ENCODE results near the gene ABRAXAS1. TPM values are rescaled to one million over a fixed set of nuclear protein-coding genes. Genes with fewer than 3 reads are reported as not detected.

The ABRAXAS1 gene
- total and polyA plus RNA-seq, 2 of the 4 experiments (the other 2 are of a cell fraction), result 4.1 to 8.4 TPM

- Histone ChIP-seq H3K27me3 (ENCODE audit: control insufficient read depth, insufficient read depth, low read length) (peaks cover 4% of the 10 kb centered on the region), H3K23ac (ENCODE audit: low read depth, low read length) (no peak overlapping the region), H3K56ac (ENCODE audit: extremely low read depth, insufficient read depth, low read length) (no peak overlapping the region), H3K9ac (ENCODE audit: low read depth, low read length) (no peak overlapping the region), H3K79me1 (ENCODE audit: low read depth in 1 of 2, low read length in 2 of 2) (no peaks in the 10 kb centered on the region), H4K5ac (ENCODE audit: low read depth, low read length) (no peak overlapping the region), H3K4ac (ENCODE audit: low read depth, low read length) (no peak overlapping the region), H2AK5ac (ENCODE audit: low read depth, low read length) (no peak overlapping the region), H2AK9ac (replicated peaks; ENCODE audit: low read depth, low read length, poor library complexity) (no peak overlapping the region), H3K36me3 (ENCODE audit: control insufficient read depth, insufficient read depth, low read length) (no peaks in the 10 kb centered on the region), H3K4me1 (ENCODE audit: control insufficient read depth, insufficient read depth, low read length) (no peaks in the 10 kb centered on the region), H3K9me1 (ENCODE audit: insufficient read depth, low read length) (no peaks in the 10 kb centered on the region), H2BK120ac (ENCODE audit: low read depth, low read length) (no peak overlapping the region), H4K20me1 (ENCODE audit: insufficient read depth, low read length) (no peaks in the 10 kb centered on the region), H2AFZ (replicated peaks; ENCODE audit: low read length, poor library complexity) (no peak overlapping the region), H2BK5ac (ENCODE audit: low read depth, low read length, poor library complexity, severe bottlenecking) (no peak overlapping the region), H3K18ac (ENCODE audit: low read depth, low read length) (no peak overlapping the region), H4K91ac (ENCODE audit: insufficient read depth, low read depth, low read length) (no peak overlapping the region), H4K8ac (ENCODE audit: low read depth in 2 of 2, low read length in 2 of 2) (no peak overlapping the region), H3K14ac (replicated peaks; ENCODE audit: low read depth, low read length) (no peak overlapping the region), H3K9me3 (ENCODE audit: control insufficient read depth, insufficient read depth, low read length) (no peaks in the 10 kb centered on the region), H3K27ac (ENCODE audit: insufficient read depth, low read length) (no peak overlapping the region), H2BK20ac (ENCODE audit: low read depth, low read length) (no peak overlapping the region), H2BK15ac (ENCODE audit: low read depth, low read length) (no peak overlapping the region), H3K4me3 (ENCODE audit: insufficient read depth, low read depth, low read length) (no peak overlapping the region), H3K4me2 (ENCODE audit: low read depth, low read length) (no peak overlapping the region)
- no CpG with 5 or more reads among the region's 1 CpG for WGBS, 2 experiments (ENCODE audit: extremely low coverage in 2 of 2, insufficient read length in 1 of 2)
- in situ Hi-C loops (cut with MboI; ENCODE audit: low sequenced_read_pairs), result no loop called here
- dilution Hi-C loops (cut with HindIII; ENCODE audit: low sequenced_read_pairs, unreplicated experiment), result no loop called here
- ATAC-seq (ENCODE audit: low read depth), result no peak
- intact Hi-C loops (cut with micrococcal nuclease), result no loop called here
- BruUV-seq (replicated peaks), result no TSS peak
- DNase-seq, result no peak
- TF ChIP-seq CTCF (conservative IDR thresholded peaks at IDR 0.05; ENCODE audit: low read depth, low read length) (no peak), CHD1 (IDR thresholded peaks at IDR 0.05; ENCODE audit: low read depth, low read length) (no peak), RAD21 (IDR thresholded peaks at IDR 0.05; ENCODE audit: low read length) (no peak), FOS (IDR thresholded peaks at IDR 0.05; ENCODE audit: low read depth, low read length) (no peak), RFX5 (IDR thresholded peaks at IDR 0.05; ENCODE audit: low read depth, low read length) (no peak), MAZ (IDR thresholded peaks at IDR 0.05; ENCODE audit: borderline replicate concordance, low read depth, low read length) (no peak), USF2 (IDR thresholded peaks at IDR 0.05; ENCODE audit: low read depth, low read length) (no peak), NFE2L2 (IDR thresholded peaks at IDR 0.05; ENCODE audit: low read depth, low read length) (no peak), CEBPB (IDR thresholded peaks at IDR 0.05; ENCODE audit: low read depth, low read length) (no peak), MXI1 (IDR thresholded peaks at IDR 0.05; ENCODE audit: borderline replicate concordance, low read depth, low read length) (no peak), SMC3 (IDR thresholded peaks at IDR 0.05; ENCODE audit: low read depth, low read length) (no peak), ELK1 (IDR thresholded peaks at IDR 0.05; ENCODE audit: borderline replicate concordance, low read depth, low read length) (no peak), BHLHE40 (IDR thresholded peaks at IDR 0.05; ENCODE audit: low read depth, low read length) (no peak), POLR2A (IDR thresholded peaks at IDR 0.05; ENCODE audit: low read depth, low read length) (no peak), MAFK (IDR thresholded peaks at IDR 0.05; ENCODE audit: low read depth, low read length) (no peak), RCOR1 (IDR thresholded peaks at IDR 0.05; ENCODE audit: insufficient replicate concordance, low read length) (no peak)
- ChIA-PET POLR2A (ENCODE audit: unreplicated experiment) (no interaction called here), CTCF (no interaction called here)
These were observed 13.3 kb upstream of the ABRAXAS1 start for GRCh38 chr4:83498187-83498586.
